HuH-7.5 (cell line): ENCODE measurements around the gene CTU2.

Experiments
- DNase-seq: peaks from one replicate; pipeline ENCODE4 v3.0.0; 2011; ENCODE audit warnings: low spot score

The CTU2 gene

DNA sequence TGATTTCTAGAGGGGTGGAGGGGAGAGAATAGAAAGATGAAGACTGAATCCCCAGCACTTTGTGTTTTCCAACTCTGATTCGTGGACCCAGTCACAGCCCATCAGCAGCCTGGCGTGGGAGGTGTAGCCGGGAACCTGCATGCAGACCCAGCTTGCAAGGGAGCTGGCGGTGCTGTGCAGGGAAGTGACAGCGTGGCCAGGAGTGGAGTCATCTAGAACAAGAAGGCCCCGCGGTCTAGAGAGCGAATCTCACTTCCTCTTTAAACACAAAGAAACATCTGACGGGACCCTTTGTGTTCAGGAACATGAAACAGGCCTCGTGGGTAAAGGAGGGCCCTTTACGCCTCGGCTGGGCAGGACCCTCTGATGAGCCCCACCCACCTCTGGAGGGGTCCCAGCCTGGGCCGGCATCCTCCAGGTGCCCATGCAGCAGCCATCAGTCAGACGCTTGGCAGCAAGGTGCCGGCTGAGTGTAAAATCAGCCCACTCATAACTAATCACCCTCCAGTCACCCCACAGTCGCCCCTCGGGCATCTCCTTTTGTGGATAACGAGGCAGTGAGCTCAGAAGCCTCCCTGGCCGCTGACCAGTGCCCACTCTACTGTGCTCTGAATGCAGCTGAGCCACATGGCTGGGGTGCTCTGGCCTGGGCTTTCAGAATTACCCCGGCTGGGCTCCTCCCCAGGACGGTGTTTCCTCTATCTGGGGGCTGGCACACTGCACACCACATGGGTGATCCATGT lies 24.4 kb upstream of the CTU2 start:
- no peak for DNase-seq

DNA sequence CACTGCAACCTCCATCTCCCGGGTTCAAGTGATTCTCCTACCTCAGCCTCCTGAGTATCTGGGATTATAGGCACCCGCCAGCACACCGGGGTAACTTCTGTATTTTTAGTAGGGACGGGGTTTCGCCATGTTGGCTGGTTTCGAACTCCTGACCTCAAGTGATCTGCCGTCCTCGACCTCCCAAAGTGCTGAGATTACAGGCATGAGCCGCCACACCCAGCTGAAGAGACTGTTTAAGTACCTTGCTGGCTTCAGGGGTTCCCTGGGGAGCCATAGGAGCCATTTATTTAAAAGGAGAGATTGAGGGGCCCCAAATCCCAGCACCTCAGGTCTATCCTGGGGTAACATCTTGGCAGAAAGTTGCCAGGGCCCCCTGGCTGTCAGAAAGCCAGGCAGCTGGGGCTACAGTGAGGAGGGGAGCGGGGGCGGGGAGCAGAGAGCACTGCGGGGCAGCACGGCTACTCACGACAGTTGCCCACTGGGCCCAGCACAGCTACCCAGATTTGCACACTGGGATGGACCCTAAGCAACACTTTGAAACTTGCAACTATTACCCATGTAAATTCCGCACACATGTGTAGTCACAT lies 21.6 kb upstream of the CTU2 start:
- DNase-seq = no peak

DNA sequence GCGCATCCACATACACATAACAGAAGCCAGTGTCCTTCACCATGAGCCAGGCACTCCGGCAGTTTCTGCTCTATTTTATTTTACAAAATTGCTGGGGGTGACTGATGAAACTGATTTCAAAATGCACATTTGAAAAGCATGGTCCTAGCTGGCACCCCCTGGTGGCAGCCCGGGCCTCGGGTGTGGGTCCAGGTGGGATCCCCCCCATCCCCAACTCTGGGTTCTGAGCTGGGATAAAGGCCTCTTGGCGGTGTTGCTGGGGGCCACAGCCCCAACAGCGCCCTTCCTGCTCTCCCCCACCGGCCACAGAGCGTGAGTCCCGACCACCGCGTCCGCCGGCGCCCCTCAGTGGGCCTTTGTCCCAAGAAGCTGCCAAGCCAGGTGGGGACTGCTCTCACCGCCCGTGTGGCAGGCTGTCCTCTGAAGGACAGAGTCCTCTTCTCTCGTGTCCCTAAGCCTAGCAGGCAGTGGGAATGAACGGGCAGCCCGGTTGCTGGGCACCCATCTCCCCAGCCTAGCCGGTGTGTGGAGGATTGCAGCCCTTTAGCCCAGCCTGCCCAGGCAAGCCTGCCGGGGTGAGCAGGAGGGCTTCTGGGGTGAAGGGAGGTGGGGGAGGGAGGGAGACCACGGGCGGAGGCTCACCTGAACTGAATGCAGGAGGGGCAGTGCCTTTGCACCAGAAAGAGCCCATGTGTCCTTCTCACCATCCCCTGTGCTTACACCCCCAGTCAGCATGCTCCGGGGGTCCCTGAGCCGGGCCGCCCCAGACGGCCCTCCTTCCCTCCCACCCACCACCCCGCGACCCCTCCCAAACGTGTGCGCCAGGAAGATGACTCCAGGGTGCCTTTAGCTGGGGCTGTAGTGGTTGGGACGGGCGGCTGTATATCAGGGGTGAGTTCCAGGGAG lies 20.9 kb upstream of the CTU2 start:
- DNase-seq = peak; percentile 86

DNA sequence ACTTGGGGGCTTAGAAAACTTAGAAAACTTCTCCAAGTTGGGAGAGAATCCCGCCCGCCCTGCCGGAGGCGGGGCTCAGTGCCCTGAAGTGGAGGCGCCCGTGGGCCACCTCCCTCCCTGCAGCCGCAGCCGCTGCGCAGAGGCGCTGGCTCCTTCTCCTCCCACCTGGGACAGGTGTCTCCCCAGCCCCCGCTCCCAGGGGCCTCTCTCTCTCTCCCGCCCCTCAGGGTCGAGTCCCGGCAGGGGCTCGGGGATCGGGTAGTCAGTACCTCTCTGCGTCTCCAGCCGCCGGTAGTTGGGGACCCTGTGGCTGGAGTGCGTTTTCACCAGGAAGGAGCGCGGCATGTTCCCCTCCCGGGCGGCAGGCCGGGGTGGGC lies 20.3 kb upstream of the CTU2 start:
- DNase-seq = peak; percentile 75

DNA sequence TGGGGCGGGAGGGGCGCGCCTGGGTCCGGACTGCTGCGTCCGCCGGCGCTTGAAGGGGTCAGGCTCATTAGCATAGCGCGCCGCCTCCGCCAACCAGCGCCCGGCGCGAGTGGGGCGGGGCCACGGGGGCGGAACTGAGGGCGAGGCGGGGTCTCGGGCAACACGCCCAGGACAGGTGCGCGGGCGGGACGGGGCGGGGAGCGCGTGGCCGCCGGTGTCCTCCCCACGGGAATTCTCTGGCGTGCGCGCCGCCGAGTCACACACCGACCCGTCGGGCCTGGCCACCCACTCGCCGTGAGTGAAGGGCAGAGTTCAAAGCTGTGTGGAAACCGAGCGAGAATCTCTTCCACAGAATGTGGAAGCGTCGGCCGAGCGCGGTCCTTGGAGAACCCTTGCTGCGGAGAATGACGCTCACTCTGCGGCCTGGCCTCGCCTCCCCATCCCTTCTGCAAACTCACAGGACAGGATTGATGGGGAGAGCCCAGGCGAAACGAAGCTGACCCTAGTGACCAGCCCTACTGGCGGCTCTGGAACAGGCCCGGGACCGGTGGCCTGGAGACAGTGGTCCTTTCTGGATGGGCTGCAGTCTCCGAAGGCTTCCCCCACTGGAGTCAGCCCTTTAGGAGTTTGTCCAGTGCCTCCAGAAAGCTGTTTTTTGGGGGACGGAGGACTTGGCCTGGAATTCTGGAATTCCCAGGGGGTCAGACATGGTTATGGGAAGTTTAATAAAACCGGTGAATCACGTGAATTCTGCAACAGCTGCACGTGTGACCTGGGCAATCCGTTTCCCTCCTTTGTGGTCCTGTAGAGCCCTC lies 19.7 kb upstream of the CTU2 start, which contains the start of gene SNAI3:
Gene SNAI3 (minus strand): TSS at position 69 of the 815 bp plus-strand sequence. CDS start 101 bp downstream, outside the sequence.
- DNase-seq = peak; percentile 99

DNA sequence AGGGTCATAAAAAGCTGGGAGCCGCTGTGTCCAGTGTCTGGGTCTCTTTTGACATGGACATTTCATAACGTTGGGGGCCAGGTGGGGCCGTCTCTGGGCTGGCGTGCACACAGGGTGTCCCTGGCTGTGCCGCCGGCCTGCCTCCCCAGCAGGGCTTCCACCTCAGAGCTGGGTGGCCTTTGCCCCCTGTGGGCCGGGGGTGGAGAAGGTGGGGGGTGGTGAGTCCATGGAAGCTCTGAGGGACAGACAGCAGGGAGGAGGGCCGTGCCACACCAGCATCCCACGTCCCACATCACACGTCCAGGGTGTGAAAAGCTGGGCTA lies 19.1 kb upstream of the CTU2 start:
- DNase-seq = no peak

DNA sequence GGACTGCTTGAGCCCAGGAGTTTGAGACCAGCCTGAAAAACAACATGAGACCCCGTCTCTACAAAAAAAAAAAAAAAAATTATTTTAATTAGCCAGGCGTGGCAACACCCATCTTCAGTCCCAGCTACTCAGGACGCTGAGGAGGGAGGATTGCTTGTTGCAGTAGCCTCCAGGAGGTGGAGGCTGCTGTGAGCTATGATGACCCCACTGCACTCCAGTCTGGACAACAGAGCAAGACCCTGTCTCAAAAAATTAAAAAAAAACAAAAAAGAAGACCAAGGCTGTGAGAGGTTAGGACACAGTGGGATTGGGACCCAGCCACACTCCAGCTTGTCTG lies 18.7 kb upstream of the CTU2 start:
- DNase-seq = no peak

DNA sequence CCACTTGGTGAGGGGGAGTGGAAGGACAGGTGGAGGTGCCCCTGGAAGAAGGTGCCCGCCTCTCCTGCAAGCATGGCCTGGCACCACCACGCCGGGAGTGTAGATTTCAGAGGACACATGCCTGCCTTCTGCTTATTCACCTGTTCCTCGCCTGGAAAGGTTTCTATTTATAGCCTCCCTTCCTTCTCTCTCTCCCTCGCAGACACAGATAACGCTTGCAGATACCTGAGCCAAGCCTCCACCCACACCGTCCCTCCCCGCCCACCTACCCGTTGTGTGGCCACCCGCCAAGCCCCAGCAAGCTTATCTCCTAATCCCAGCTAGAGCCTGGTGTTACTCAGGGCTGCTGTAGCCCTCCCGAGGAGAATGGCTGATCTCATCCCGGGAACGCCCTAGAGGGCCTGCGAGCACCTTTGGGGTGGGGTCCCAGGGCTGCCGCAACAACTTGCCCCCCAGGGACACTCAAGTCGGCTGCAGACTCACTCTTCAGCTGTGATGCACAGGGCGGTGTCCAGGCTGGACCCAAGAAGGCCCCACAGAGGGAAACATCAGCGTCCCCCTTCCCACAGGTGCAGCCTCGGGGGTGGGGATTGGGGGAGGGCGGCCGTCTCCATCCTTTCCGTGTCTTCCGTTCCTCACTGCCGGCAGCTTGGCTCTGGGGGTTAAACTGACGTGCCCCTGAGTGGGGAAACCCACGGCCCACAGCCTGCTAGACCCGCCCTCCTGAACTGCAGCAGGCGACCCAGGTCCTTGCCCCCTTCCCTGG lies 18.1 kb upstream of the CTU2 start:
- DNase-seq = peak; percentile 83

DNA sequence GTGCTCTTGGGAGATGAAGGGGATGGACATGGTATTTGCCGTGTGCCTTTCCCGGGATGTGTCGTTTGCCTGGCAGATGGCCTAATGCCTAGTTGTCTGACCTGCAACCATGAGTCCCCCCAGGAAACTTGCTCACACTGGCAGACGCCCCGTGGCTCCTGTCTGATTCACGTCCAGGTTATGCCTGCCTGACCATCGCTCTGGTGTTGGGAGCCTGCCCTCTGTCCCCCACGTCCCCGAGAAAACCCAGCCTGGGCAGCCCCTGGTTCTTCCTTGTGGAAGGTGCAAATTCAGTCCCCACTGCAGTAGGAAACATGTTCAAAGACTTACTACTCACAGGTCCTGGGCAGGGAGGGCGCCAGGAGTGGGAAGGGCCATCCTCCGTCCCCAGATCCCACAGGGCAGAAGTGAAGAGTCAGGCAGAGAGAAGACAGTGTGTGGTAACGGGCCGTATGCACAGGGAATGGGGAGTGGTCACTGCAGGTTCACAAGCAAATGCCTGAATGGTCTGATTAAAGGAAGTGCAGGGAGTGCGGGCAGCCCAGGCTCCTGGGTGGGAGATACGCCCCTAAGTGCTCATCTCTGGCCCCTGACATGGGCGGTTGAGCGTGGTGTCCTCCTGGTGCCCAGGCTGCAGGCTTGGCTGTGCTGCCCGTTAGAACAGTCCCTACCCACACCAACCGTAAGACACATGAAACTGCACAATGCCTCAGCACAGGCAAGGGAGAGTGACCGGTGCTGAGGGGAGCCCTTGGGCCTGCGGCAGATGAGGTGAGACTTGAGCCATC lies 15.8 kb upstream of the CTU2 start:
- no peak for DNase-seq

DNA sequence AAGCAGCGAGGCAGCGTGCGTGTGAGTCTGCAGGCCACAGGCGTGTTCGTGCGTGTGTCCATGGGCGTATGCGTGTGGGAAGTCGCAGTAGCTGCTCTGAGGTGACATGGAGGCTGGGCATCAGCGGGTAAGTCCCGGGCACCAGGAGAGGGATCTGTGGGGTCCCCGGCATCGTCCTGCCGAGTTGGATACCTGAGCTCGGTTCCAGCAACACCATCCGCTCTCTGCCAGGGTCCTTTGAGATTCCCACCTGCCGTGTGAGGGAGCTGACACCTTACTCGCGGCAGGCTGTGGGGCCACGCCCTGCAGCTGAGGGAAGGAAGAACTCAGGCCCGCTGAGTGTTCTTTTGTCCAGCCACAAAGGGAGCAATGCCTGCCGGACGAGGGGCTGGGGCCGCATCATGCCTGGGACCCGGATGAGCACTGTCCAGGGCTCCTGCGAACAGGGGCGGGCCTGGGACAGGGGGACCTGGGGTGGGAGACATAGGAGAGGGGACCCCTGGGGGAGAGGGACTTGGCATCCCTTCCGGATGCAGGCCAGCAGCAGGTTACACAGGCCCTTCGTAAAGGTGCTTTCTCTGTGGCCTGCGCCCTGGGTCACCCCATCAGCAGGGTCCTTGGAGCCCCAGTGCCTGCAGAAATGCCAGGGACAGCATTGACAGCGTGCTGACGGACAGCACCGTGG lies 15.0 kb upstream of the CTU2 start:
- no peak for DNase-seq

DNA sequence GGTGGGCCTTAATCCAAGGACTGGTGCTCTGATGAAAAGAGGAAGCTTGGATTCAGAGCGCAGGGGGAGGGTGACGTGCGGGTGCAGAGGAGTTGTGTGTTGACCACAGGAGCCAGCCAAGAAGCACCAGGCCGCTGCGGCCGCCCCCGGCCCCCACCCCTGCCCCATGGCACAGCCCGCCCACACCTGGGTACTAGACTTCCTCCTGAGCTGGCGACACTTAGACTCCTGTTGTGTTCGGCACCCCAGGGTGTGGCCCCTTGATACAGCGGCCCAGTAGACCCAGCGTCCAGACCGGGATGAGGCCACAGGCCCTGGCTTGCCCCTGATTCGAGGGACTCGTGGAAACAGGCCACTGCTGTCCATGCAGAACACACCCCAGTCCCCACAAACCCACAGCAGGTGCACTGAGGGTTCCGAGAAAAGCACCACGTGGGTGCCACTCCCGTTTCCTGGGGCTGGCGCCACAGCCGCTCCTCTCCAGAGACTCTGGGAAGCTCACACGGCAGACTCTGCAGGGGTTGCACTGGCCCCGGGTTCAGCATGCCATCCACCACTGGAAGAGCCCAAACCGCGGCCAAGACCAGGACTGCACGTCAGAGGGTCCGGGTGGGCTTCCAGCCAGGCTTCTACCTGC lies 14.3 kb upstream of the CTU2 start:
- no peak for DNase-seq

DNA sequence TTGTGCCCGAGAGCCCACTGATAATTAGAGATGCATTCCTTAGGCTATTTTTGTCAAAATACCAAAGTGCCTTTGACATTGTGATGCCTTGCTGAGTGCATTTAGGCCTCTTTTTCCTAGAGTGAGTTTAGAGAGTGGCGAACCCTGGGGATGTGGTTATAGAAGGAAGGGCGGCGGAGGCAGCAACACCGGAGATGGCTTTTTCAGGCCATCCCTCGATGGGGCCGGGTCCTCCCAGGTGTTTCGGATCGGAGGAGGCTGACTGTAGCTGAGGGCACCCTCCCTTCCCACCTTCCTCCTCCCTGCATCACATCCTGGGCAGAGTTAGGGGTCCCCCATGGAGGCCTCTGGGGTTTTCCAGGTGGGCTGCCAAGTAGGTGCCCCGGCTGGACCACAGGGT lies 13.4 kb upstream of the CTU2 start:
- no peak for DNase-seq

DNA sequence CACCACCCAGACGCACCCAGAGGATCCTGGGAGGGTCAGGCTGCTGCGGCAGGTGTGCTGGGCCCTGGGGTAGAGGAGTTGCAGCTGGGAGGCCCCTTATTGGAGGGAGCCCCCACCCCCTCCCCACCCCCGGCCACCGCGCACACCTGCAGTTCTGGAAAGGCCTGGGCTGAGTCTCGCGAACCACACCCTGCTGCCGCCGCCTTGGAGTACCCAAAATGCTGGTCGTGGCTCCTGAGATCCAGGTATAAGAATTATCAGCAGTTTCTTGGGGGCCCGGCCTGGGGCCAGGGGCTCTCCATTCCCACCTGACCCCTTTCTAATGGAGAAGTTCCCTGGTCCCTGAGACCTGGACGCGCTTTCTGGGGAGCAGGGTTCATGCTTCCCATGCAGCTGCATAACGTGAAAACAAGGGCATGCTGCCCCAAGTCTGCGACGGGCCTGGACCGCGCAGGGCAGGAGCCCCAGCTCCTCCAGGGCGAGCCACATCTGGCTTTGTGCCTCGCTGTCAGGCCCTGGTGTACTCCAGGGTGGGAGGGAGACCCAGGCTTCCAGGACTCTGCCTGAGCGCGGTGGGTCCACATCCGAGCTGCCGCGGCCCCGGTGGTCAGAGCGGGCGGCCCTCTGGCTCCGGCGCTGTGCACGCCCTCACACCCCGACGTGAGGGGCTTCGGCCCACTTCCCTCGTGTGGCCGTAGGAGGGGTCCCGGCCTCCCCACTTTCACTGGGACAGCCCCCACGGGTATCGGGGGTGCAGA lies 12.7 kb upstream of the CTU2 start:
- DNase-seq = no peak

DNA sequence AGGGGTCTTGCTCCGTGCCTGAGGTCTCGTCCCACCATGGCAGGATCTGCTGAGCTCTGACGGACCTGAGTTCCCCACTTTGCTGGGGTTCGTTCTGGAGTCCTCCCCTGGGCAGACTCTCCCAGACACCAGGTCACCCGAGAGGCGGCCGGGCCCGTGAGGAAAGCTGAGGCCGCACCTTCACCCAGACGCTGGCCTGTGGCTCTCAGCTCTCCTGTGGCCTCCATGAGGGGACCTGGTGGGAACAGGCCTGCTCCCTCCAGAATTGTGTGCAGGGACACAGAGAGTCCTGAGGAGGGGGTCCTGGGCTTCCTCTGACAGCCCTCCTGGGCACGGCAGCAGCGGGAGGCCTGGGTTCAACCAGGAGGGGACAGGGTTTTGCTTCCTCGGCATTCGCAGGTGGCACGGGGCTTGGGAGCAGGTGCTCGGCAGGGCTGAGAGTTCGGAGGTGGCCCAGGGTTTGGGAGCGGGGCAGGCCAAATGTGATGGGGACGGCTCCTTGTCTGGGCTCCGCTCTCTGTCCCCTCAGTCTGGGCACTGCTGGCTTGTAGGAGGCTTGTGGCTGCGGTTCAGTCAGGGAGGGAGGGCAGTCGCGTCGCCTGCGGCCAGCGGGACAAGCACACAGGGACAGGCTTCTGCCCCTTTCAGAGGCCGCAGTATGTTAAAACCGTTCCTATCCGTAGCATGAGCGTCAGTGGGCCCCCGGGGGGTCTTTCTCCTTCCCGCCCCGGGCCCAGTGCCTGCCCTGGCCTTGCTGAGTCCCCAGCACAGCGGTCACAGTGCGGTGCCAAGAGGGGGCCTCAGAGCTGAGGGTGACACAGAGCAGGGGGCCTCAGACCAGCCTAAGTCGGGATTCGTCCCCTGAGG lies 11.8 kb upstream of the CTU2 start:
- no peak for DNase-seq

DNA sequence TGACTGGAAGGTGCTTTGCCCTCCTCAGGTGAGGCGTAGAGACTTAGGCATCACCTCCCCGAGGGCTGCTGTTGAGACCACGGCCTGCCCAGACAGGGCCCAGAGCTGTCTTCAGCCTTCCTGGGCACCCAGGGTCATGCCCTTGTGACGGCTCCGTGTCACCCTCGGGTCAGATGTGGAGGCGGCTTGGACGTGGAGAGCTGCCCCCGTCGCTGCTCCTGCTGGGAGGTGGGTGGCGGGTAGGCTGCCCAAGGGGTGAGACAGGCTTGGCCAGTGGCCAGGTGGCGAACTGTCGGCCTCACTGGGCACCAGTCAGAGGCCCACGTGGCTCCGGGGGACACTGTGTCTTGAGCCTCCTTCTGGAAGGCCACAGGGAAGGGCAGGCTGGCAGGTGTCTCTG lies 11.1 kb upstream of the CTU2 start:
- no peak for DNase-seq

DNA sequence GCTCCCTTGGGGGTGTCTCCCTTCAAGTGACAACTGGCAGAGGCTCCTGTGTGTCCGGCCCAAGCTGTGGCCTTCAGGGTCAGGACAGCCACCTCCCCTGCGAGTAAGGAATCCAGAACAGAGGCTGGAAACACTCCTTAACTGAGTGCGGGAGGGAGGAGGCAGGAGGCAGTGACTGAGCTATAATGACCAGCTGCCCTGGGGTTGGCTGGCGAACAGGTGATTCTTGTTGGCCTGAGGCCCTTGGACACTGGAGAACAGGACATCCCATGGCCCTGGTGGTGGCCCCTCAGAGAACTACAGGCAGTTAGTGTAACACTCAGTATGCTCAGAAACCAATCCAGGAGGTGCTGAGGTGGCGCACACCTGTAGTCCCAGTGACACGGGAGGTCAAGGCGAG lies 10.6 kb upstream of the CTU2 start:
- no peak for DNase-seq

DNA sequence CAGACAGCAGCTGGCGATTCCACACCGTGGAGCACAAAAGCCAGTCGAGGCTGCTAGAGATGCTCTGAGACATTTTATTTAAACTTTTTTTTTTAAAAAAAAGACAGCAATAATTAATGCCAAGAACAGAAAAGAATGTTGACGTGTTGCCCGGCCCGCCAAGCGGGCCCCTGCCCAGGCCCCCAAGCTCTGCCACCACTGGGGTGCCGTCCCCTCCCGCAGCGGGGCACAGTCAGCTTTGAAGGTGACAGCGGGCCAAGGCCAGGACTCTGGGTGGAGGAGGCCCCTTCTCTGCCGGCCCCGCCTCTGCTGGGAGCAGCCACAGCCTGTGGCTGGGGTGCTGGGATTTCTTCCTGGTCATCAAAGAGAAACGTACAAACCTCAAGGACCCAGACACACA lies 9.9 kb upstream of the CTU2 start:
- DNase-seq = no peak
